B cell (primary cell): ENCODE results near the gene LDHD. TPM values are rescaled to one million over a fixed set of nuclear protein-coding genes. Genes with fewer than 3 reads are reported as not detected.
A peak's percentile ranks its signal among the peaks of the same experiment; 100 is the strongest.

Experiments used
- ATAC-seq: fragments of 200-7000 bp; cut with Tn5 transposase; one replicate; pipeline ENCODE4 v1.10.0; 2021; ENCODE audit warnings: low read depth, mild to moderate bottlenecking, moderate number of reproducible peaks, moderate library complexity
- CTCF ChIA-PET: fragments of 350-600 bp; sonication (Branson Sonifier 250); formaldehyde crosslinking; loops from one replicate; lab custom pipeline; 2021; ENCODE audit warnings: antibody characterized with exemption, inconsistent platforms; lab: Charles Lee
- POLR2A ChIA-PET: fragments of 350-600 bp; sonication (Branson Sonifier 250); formaldehyde crosslinking; loops from one replicate; lab custom pipeline; 2021; ENCODE audit warnings: antibody characterized with exemption; lab: Charles Lee
- DNase-seq: peaks from one replicate; pipeline ENCODE4 v3.0.0; 2013
- H2AFZ ChIP-seq: 2 replicates; pipeline ENCODE4 v1.6.1; 2012; ENCODE audit warnings: mild to moderate bottlenecking, low read depth, low read length; ENCODE audit not compliant: insufficient read depth, poor library complexity, severe bottlenecking
- H3K27ac ChIP-seq, 2 donors: 1 replicate in 1 of 2; 2 replicates in 1 of 2; pipeline ENCODE4 v1.5.1; 2012 to 2013; ENCODE audit warnings: low read length in 2 of 2, mild to moderate bottlenecking in 2 of 2, moderate library complexity in 1 of 2
- H3K27me3 ChIP-seq, 4 experiments: fragments of 200-600 bp in 1 of 4; sonication (generic) in 1 of 4; replicated peaks in 1 of 4; 1 replicate in 2 of 4; 2 replicates in 2 of 4; pipeline versions ENCODE4 v1.6.1 to v1.7.0; 2013 to 2016; ENCODE audit warnings: low read length in 3 of 4, mild to moderate bottlenecking in 2 of 4, mixed read lengths in 1 of 4, moderate library complexity in 1 of 4; ENCODE audit not compliant: insufficient read depth in 4 of 4, control insufficient read depth in 3 of 4; ENCODE audit errors: control extremely low read depth in 1 of 4
- H3K36me3 ChIP-seq, 2 experiments: replicated peaks in 1 of 2; 1 replicate in 1 of 2; 2 replicates in 1 of 2; pipeline versions ENCODE4 v1.6.1 to v1.7.1; 2013; ENCODE audit warnings: low read length in 1 of 2; ENCODE audit not compliant: insufficient read depth in 2 of 2, control insufficient read depth in 1 of 2; ENCODE audit errors: control extremely low read depth in 1 of 2, extremely low read depth in 1 of 2
- H3K4me1 ChIP-seq, 2 donors: fragments of 200-600 bp in 1 of 2; sonication (generic) in 1 of 2; 1 replicate in 1 of 2; 2 replicates in 1 of 2; pipeline versions ENCODE4 v1.5.1 to v1.6.1; 2013 to 2017; ENCODE audit warnings: low read length in 2 of 2; ENCODE audit not compliant: control insufficient read depth in 2 of 2, insufficient read depth in 2 of 2
- H3K4me2 ChIP-seq: replicated peaks from 2 replicates; pipeline ENCODE3; 2012; ENCODE audit warnings: mild to moderate bottlenecking, low read depth, low read length; ENCODE audit not compliant: poor library complexity, severe bottlenecking
- H3K4me3 ChIP-seq, 5 experiments: fragments of 200-600 bp in 1 of 5; sonication (generic) in 1 of 5; 1 replicate in 3 of 5; 2 replicates in 2 of 5; pipeline versions ENCODE4 v1.5.1 to v1.7.0; 2011 to 2016; ENCODE audit warnings: low read length in 4 of 5, mild to moderate bottlenecking in 4 of 5, low read depth in 2 of 5, control low read depth in 1 of 5, moderate library complexity in 1 of 5; ENCODE audit not compliant: insufficient read depth in 1 of 5; ENCODE audit errors: control extremely low read depth in 1 of 5, extremely low read depth in 1 of 5
- H3K79me2 ChIP-seq: fragments of 200-600 bp; sonication (generic); one replicate; pipeline ENCODE4 v1.6.0; 2016; ENCODE audit warnings: low read length; ENCODE audit not compliant: control insufficient read depth, insufficient read depth
- H3K9ac ChIP-seq: fragments of 200-600 bp; sonication (generic); 2 replicates; pipeline ENCODE4 v1.6.1; 2017; ENCODE audit warnings: mild to moderate bottlenecking, low read length, moderate library complexity
- H3K9me3 ChIP-seq, 3 donors: one replicate each; pipeline versions ENCODE4 v1.6.1 to v1.7.1; 2013; ENCODE audit warnings: low read length in 2 of 3; ENCODE audit not compliant: control insufficient read depth in 2 of 3, insufficient read depth in 1 of 3; ENCODE audit errors: control extremely low read depth in 1 of 3
- H4K20me1 ChIP-seq: 2 replicates; pipeline ENCODE4 v1.6.0; 2012; ENCODE audit warnings: mild to moderate bottlenecking, low read length; ENCODE audit not compliant: insufficient read depth, control insufficient read depth, poor library complexity, severe bottlenecking
- H3K27ac Mint-ChIP-seq: one replicate; pipeline ENCODE4 v1.8.0; 2021; ENCODE audit warnings: mixed read lengths
- H3K27me3 Mint-ChIP-seq: one replicate; pipeline ENCODE4 v1.8.0; 2021; ENCODE audit warnings: mixed read lengths
- H3K4me1 Mint-ChIP-seq: one replicate; pipeline ENCODE4 v1.8.0; 2021; ENCODE audit warnings: mixed read lengths
- H3K4me3 Mint-ChIP-seq: one replicate; pipeline ENCODE4 v1.8.0; 2021; ENCODE audit warnings: mixed read lengths
- H3K9me3 Mint-ChIP-seq: one replicate; pipeline ENCODE4 v1.8.0; 2022; ENCODE audit warnings: mixed read lengths; ENCODE audit not compliant: insufficient read depth
- EZH2 ChIP-seq: IDR thresholded peaks from 2 replicates; pipeline ENCODE4 v1.6.1; 2012; ENCODE audit warnings: borderline replicate concordance, low read depth, mild to moderate bottlenecking, moderate library complexity, low read length; ENCODE audit not compliant: insufficient read depth, poor library complexity, severe bottlenecking
- WGBS: methylation state at CpG from one replicate; pipeline ENCODE4 v1.1.5; 2013; ENCODE audit warnings: missing lambda C conversion rate; ENCODE audit not compliant: insufficient coverage; 5-methylcytosine and 5-hydroxymethylcytosine counted together
- intact Hi-C: fragments of 100-400 bp; cut with micrococcal nuclease; formaldehyde crosslinking; loops from one replicate; pipeline ENCODE4 v1.10.0; 2022
- polyA plus RNA-seq: library from polyadenylated mRNA; depleted of rRNA; stranded (reverse); fragments of >200 nt; gene quantifications from 2 replicates; pipeline ENCODE4 v1.2.3, GENCODE V29; 2012
- total RNA-seq, 2 donors: library from RNA; stranded (reverse); fragments of 120-200 nt in 1 of 2; gene quantifications; 1 replicate in 1 of 2; 2 replicates in 1 of 2; pipeline versions ENCODE4 v1.2.3 to v1.2.4, GENCODE V29; 2013 to 2022
- TF ChIP-seq, protein P1 (sequence below): fragments of 200-600 bp; IDR thresholded peaks from one replicate; pipeline ENCODE4 v1.8.0; 2022; ENCODE audit warnings: antibody characterized with exemption, mild to moderate bottlenecking

LDHD gene
- total and polyA plus RNA-seq, 2 donors (not counting 1 experiment from before 2014, with no cell fraction given) = 0.19 TPM; not detected in 1

GRCh38 chr16:75065521-75066149 is 50.9 kb downstream of the LDHD start:
- ATAC-seq (no peak), DNase-seq (no peak)
- intact Hi-C loops = no loop called here
- Mint-ChIP-seq H3K27me3 (peaks cover 35% of the 10 kb centered on the region), H3K27ac (no peak overlapping the region), H3K4me1 (peaks cover 8% of the 10 kb centered on the region), H3K9me3 (no peaks in the 10 kb centered on the region), H3K4me3 (no peak overlapping the region)
- 100% methylated on average over 1 of the region's 7 CpGs for WGBS
- H4K20me1 ChIP-seq = no peaks in the 10 kb centered on the region
- H3K79me2 ChIP-seq = no peaks in the 10 kb centered on the region
- H3K9me3 ChIP-seq = peaks cover 0 to 6% (median 0%) of the 10 kb centered on the region in 3 donors
- H3K9ac ChIP-seq = no peak overlapping the region
- H2AFZ ChIP-seq = peak overlapping the region; percentile 6
- H3K27me3 ChIP-seq = peaks cover 0 to 34% (median 15%) of the 10 kb centered on the region in 4 experiments
- H3K4me3 ChIP-seq = no peak overlapping the region
- no peak overlapping the region for H3K27ac ChIP-seq
- H3K4me1 ChIP-seq = peaks cover 11 to 21% of the 10 kb centered on the region in 2 donors
- CTCF ChIA-PET = no interaction called here
- H3K4me2 ChIP-seq = peak overlapping the region; percentile 37
- no peak for TF ChIP-seq EZH2
- TF ChIP-seq, protein P1, sequence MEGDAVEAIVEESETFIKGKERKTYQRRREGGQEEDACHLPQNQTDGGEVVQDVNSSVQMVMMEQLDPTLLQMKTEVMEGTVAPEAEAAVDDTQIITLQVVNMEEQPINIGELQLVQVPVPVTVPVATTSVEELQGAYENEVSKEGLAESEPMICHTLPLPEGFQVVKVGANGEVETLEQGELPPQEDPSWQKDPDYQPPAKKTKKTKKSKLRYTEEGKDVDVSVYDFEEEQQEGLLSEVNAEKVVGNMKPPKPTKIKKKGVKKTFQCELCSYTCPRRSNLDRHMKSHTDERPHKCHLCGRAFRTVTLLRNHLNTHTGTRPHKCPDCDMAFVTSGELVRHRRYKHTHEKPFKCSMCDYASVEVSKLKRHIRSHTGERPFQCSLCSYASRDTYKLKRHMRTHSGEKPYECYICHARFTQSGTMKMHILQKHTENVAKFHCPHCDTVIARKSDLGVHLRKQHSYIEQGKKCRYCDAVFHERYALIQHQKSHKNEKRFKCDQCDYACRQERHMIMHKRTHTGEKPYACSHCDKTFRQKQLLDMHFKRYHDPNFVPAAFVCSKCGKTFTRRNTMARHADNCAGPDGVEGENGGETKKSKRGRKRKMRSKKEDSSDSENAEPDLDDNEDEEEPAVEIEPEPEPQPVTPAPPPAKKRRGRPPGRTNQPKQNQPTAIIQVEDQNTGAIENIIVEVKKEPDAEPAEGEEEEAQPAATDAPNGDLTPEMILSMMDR = no peak
- H3K36me3 ChIP-seq = no peaks in the 10 kb centered on the region
- POLR2A ChIA-PET = no interaction called here

DNA sequence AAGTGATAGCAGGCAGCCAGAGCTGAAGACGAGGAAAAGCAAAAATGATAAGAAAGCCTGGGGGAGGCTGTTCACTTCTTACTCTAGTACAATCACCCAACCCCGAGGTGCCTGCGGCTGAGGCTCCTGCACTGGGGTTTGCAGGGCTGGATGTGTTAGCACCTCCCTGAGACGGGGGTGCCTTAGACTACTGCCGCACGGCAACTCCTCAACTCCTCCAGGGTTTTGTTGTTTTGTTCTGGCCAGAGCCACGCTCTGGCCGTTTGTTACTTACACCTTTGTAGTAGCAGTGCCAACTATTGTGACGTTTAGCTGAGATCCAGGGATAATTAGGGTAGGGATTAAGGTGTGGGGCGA is 51.5 kb downstream of the LDHD start:
- Histone ChIP-seq H3K79me2 (no peaks in the 10 kb centered on the region), H3K9me3 (peaks cover 0 to 6% (median 0%) of the 10 kb centered on the region in 3 donors), H3K4me3 (no peak overlapping the region), H3K27me3 (peaks cover 0 to 30% (median 15%) of the 10 kb centered on the region in 4 experiments), H3K27ac (no peak overlapping the region), H3K36me3 (no peaks in the 10 kb centered on the region), H3K4me2 (peak overlapping the region; percentile 37), H3K9ac (no peak overlapping the region), H2AFZ (peak overlapping the region; percentile 6), H4K20me1 (no peaks in the 10 kb centered on the region), H3K4me1 (peaks cover 11 to 21% of the 10 kb centered on the region in 2 donors)
- WGBS = 33% methylated on average over 5 of the region's 10 CpGs
- H3K27me3 Mint-ChIP-seq = peaks cover 35% of the 10 kb centered on the region
- TF ChIP-seq, protein P1 = no peak
- no peak for TF ChIP-seq EZH2
- DNase-seq (no peak), ATAC-seq (no peak)
- H3K9me3 Mint-ChIP-seq = no peaks in the 10 kb centered on the region
- no peak overlapping the region for H3K27ac Mint-ChIP-seq
- peaks cover 8% of the 10 kb centered on the region for H3K4me1 Mint-ChIP-seq
- ChIA-PET POLR2A (no interaction called here), CTCF (no interaction called here)
- intact Hi-C loops = no loop called here
- H3K4me3 Mint-ChIP-seq = peak overlapping the region; percentile 32
